Gastroesophageal sphincter (tissue), 4 donors: ENCODE data around the gene TMCC1. TPM values are rescaled to one million over a fixed set of nuclear protein-coding genes. Genes with fewer than 3 reads are reported as not detected.
"Not testable (repeated sequence)": the region's sequence is repeated elsewhere in the genome, so short reads cannot be mapped to it uniquely, and the experiment has no call there.

Experiments
- ATAC-seq: fragments of 150-250 bp; one replicate; pipeline ENCODE4 v1.9.1; 2016; ENCODE audit warnings: mild to moderate bottlenecking, moderate library complexity
- H3K27ac ChIP-seq, 4 donors: fragments of 200-600 bp; sonication (generic) in 3 of 4; 1 replicate in 3 of 4; 2 replicates in 1 of 4; pipeline ENCODE4 v1.5.1; 2016 to 2019
- H3K27me3 ChIP-seq: fragments of 200-600 bp; sonication (generic); one replicate; pipeline ENCODE4 v1.5.1; 2019
- H3K36me3 ChIP-seq, 2 donors: fragments of 200-600 bp; sonication (generic); one replicate each; pipeline ENCODE4 v1.5.1; 2019; ENCODE audit warnings: control low read depth in 1 of 2
- H3K4me1 ChIP-seq, 3 donors: fragments of 200-600 bp; sonication (generic); 1 replicate in 2 of 3; 2 replicates in 1 of 3; pipeline ENCODE4 v1.5.1; 2016 to 2019; ENCODE audit warnings: control low read depth in 2 of 3
- H3K4me3 ChIP-seq, 2 donors: fragments of 200-600 bp; sonication (generic); one replicate each; pipeline ENCODE4 v1.5.1; 2019; ENCODE audit warnings: mild to moderate bottlenecking in 1 of 2, moderate library complexity in 1 of 2
- H3K9me3 ChIP-seq, 3 donors: fragments of 200-600 bp; sonication (generic); one replicate each; pipeline ENCODE4 v1.5.1; 2017 to 2019; ENCODE audit warnings: control low read depth in 2 of 3
- EP300 ChIP-seq: sonication (generic); formaldehyde crosslinking; IDR thresholded peaks from one replicate; pipeline ENCODE4 v1.6.1; 2017; ENCODE audit warnings: antibody characterized with exemption, mild to moderate bottlenecking
- POLR2A ChIP-seq, 2 donors: fragments of 450-650 bp; IDR thresholded peaks; one replicate each; pipeline ENCODE4 v1.6.1; 2017; ENCODE audit warnings: antibody characterized with exemption in 2 of 2, mild to moderate bottlenecking in 2 of 2, moderate library complexity in 1 of 2
- POLR2AphosphoS5 ChIP-seq: sonication (generic); formaldehyde crosslinking; IDR thresholded peaks from one replicate; pipeline ENCODE4 v1.6.1; 2017; ENCODE audit warnings: antibody characterized with exemption
- WGBS, 2 donors: methylation state at CpG; one replicate each; pipeline ENCODE4 v1.1.5; 2018; ENCODE audit warnings: low coverage in 1 of 2; 5-methylcytosine and 5-hydroxymethylcytosine counted together
- total RNA-seq, 4 donors: library from RNA; depleted of rRNA; stranded (reverse); fragments of >200 nt; gene quantifications; one replicate each; pipeline ENCODE4 v1.1.0, GENCODE V29; 2016
- TF ChIP-seq, protein P1 (sequence below), 4 experiments: fragments of 200-600 bp in 2 of 4; fragments of 450-650 bp in 2 of 4; sonication (generic) in 1 of 4; IDR thresholded peaks; one replicate each; pipeline ENCODE4 v1.5.1; 2017 to 2019; ENCODE audit warnings: antibody characterized with exemption in 4 of 4, mild to moderate bottlenecking in 2 of 4, moderate library complexity in 2 of 4

Gene TMCC1
- total RNA-seq, 4 donors from 2014 or later, result 20.3 to 32.7 (median 28.1) TPM

DNA sequence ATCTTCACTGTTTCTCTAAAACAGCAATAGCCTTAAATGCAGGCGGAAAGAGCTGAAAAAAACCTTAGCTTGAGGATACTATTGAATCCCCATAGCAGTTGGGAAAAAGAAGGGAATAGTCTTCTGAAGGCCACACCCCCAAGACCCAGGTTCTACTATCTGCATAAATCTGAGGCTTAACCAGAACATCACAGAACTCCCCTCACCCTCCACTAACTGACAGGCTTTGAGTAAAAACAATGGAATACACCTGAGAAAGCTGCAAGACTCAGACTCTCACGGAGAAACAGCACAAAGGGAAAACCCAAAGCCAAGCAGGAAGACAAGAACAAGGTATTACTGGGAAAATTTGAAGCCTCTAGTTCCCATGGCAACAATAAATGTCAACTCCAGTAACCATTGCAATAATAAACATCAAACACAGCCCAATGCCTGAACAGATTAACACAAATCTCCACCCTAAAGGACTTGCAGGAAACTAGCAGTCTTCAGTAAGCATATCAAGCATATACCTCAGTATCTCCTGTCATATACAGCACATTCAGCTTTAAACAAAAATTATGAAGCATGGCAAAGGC is 56.4 kb downstream of the TMCC1 start:
- H3K4me3 ChIP-seq, result no peak overlapping the region
- peaks cover 0 to 40% (median 0%) of the 10 kb centered on the region in 3 donors for H3K4me1 ChIP-seq
- WGBS, 2 donors, result 51 to 70% methylated on average over 1 to 2 of the region's 2 CpGs
- no peaks in the 10 kb centered on the region for H3K36me3 ChIP-seq
- no peak overlapping the region for H3K27ac ChIP-seq
- TF ChIP-seq, protein P1, sequence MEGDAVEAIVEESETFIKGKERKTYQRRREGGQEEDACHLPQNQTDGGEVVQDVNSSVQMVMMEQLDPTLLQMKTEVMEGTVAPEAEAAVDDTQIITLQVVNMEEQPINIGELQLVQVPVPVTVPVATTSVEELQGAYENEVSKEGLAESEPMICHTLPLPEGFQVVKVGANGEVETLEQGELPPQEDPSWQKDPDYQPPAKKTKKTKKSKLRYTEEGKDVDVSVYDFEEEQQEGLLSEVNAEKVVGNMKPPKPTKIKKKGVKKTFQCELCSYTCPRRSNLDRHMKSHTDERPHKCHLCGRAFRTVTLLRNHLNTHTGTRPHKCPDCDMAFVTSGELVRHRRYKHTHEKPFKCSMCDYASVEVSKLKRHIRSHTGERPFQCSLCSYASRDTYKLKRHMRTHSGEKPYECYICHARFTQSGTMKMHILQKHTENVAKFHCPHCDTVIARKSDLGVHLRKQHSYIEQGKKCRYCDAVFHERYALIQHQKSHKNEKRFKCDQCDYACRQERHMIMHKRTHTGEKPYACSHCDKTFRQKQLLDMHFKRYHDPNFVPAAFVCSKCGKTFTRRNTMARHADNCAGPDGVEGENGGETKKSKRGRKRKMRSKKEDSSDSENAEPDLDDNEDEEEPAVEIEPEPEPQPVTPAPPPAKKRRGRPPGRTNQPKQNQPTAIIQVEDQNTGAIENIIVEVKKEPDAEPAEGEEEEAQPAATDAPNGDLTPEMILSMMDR (IDR thresholded peaks at IDR 0.05), result no peak
- no peak for TF ChIP-seq EP300
- TF ChIP-seq POLR2AphosphoS5, result no peak
- no peak for TF ChIP-seq POLR2A (IDR thresholded peaks at IDR 0.05)
- no peak for ATAC-seq
- no peaks in the 10 kb centered on the region for H3K27me3 ChIP-seq
- H3K9me3 ChIP-seq, result no peaks in the 10 kb centered on the region

DNA sequence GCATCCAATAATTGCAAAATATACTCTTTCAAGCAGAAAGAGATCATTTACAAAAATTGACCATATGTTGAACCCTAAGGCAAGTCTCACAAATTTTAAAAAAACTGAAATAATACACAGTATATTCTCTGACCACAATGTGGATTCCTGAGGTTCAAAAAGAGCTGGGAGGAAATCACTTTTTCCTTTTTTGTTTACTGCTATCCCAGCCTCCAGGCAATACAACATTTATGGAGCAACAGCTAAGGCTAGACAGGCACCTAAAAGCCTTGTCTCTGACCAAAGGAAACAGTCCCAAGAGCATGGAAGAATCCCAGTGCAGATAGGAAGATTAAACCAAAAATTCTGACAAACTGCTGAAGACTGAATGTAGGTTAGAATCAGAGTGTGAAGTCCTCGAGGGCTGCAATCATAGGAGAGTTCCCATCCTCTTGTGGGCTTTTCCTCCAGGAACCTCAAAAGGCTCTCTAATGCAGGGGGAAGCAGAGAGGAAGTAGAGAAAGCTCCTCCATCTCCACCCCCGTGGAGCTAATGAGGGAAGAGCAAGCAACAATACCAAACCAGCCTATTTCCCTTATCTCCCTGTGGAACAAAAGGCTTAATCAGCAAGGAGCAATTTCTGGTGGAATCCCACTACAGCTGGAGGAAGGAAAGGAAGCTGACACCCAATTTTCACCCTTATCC is 57.0 kb downstream of the TMCC1 start:
- no peak for ATAC-seq
- TF ChIP-seq EP300, result no peak
- 45 to 73% methylated on average over 2 of the region's 2 CpGs for WGBS, 2 donors
- H3K4me3 ChIP-seq, result no peak overlapping the region
- H3K4me1 ChIP-seq, result peaks cover 0 to 45% (median 0%) of the 10 kb centered on the region in 3 donors
- no peaks in the 10 kb centered on the region for H3K27me3 ChIP-seq
- H3K9me3 ChIP-seq, result no peaks in the 10 kb centered on the region
- no peaks in the 10 kb centered on the region for H3K36me3 ChIP-seq
- H3K27ac ChIP-seq, result no peak overlapping the region

DNA sequence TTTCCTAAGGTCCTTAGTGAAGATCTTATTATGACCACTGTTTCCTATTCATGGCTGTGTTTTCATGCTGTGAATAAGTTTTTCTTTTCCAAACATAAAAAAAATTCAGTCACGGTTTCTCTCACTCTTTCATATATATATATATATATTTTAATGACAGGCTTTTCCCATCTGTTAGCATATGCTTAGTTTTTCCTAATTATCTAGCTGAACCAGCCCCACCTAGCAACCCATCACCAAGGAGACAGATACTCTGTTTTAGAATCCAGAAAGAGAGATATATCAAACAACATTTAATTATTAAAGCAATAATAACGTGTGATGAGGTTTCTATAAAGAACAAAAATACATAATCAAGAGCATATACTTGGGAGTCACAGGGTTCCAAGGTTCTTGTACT is 58.3 kb downstream of the TMCC1 start:
- no peaks in the 10 kb centered on the region for H3K36me3 ChIP-seq
- no peak for TF ChIP-seq POLR2AphosphoS5
- no peak for TF ChIP-seq POLR2A (IDR thresholded peaks at IDR 0.05)
- TF ChIP-seq, protein P1 (IDR thresholded peaks at IDR 0.05), result no peak
- no peak for TF ChIP-seq EP300
- no peaks in the 10 kb centered on the region for H3K9me3 ChIP-seq
- no peak overlapping the region for H3K27ac ChIP-seq
- no peaks in the 10 kb centered on the region for H3K27me3 ChIP-seq
- H3K4me3 ChIP-seq, result no peak overlapping the region
- WGBS, 2 donors, result 52 to 78% methylated on average over 1 to 2 of the region's 2 CpGs
- no peak for ATAC-seq
- peaks cover 0 to 52% (median 0%) of the 10 kb centered on the region in 3 donors for H3K4me1 ChIP-seq

DNA sequence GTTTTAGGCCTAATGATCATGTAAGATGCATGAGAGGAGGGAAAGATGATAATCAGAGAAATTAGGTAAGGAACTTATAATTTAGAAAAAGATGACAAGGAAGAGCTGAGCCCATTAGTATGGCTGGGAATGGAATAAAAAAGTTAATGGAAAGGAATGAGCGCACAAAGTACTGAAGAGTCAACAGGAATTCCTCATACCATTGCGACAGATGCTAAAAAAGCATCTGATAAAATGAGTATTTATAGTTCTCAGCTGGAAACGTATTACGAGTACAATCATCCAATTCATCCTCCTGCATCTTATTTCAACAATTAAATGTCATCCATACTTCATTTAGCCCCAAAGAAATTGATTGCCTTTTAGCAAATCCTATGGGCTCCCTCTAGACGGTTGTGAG is 58.9 kb downstream of the TMCC1 start:
- Histone ChIP-seq H3K27me3 (no peaks in the 10 kb centered on the region), H3K4me3 (no peak overlapping the region), H3K4me1 (peaks cover 0 to 58% (median 4%) of the 10 kb centered on the region in 3 donors), H3K9me3 (no peaks in the 10 kb centered on the region), H3K27ac (no peak overlapping the region), H3K36me3 (no peaks in the 10 kb centered on the region)
- no peak for ATAC-seq
- TF ChIP-seq POLR2AphosphoS5 (no peak), EP300 (no peak), POLR2A (IDR thresholded peaks at IDR 0.05) (no peak)
- WGBS, 2 donors, result 68 to 72% methylated on average over 5 of the region's 5 CpGs

DNA sequence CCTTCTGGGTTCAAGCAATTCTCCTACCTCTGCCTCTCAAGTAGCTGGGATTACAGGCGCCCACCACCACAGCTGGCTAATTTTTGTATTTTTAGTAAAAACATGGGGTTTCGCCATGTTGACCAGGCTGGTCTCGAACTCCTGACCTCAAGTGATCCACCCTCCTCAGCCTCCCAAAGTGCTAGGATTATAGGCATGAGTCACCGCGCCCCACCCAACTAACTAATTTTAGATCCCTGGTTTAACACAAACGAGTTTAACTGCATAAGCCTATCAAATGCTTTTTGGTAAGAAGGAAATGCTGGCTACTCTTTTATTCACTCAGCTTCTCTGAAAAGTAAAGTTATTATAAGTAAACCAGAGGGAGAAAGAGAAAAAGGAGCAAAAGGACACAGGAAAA is 61.6 kb downstream of the TMCC1 start:
- H3K27ac ChIP-seq, H3K9me3 ChIP-seq, ATAC-seq, H3K27me3 ChIP-seq, H3K4me3 ChIP-seq, H3K36me3 ChIP-seq: not testable (repeated sequence)
- H3K4me1 ChIP-seq, result peaks cover 0 to 53% (median 4%) of the 10 kb centered on the region in 3 donors
- WGBS, 2 donors, result 70% methylated on average over 6 of the region's 6 CpGs; no CpG with 5 or more reads in 1 of the 2 donors

DNA sequence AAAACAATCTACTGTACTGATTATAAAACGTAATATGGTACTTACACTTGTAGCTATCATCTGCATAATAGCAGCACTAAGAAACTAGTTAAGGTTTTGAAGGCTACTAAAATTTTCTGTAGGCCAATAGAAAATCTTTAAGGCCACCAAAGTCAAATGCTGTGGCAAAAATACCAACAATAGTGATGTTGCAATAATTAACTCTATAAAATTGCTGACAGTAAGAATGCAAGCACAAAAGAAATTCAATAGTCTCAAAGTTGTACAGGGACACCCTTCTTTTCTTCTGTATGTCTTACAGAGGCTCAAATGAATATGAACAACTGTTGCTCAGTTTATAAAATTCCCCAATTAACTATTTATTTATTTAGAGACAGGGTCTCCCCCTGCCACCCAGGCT is 62.0 kb downstream of the TMCC1 start:
- TF ChIP-seq, protein P1 (IDR thresholded peaks at IDR 0.05), result no peak
- TF ChIP-seq EP300 (no peak), POLR2A (IDR thresholded peaks at IDR 0.05) (no peak), POLR2AphosphoS5 (no peak)
- H3K9me3 ChIP-seq, result no peaks in the 10 kb centered on the region
- H3K27me3 ChIP-seq, result no peaks in the 10 kb centered on the region
- H3K27ac ChIP-seq, result no peak overlapping the region
- 88 to 100% methylated on average over 1 of the region's 1 CpG for WGBS, 2 donors
- ATAC-seq, result no peak
- H3K4me1 ChIP-seq, result peaks cover 0 to 49% (median 4%) of the 10 kb centered on the region in 3 donors
- peaks cover 0 to 6% of the 10 kb centered on the region in 2 donors for H3K36me3 ChIP-seq
- no peak overlapping the region for H3K4me3 ChIP-seq
